SK-N-SH (cell line): ENCODE data around the gene CTTNBP2NL. TPM values are rescaled to one million over a fixed set of nuclear protein-coding genes. Genes with fewer than 3 reads are reported as not detected.
"Not testable (repeated sequence)": the region's sequence is repeated elsewhere in the genome, so short reads cannot be mapped to it uniquely, and the experiment has no call there.

Source experiments
- CTCF ChIA-PET: fragments of 300-600, 350-600 bp; formaldehyde crosslinking; extraction: SDS; loops from one replicate; lab custom pipeline; 2021; lab: Yijun Ruan, JAX
- POLR2A ChIA-PET: fragments of 350-600 bp; sonication (Branson Sonifier 250); formaldehyde crosslinking; extraction: SDS; loops from one replicate; lab custom pipeline; 2020; ENCODE audit warnings: antibody characterized with exemption, inconsistent platforms; lab: Yijun Ruan, JAX
- DNase-seq: peaks from one replicate; pipeline ENCODE4 v3.0.0; 2012
- H2AFZ ChIP-seq: fragments of 200-600 bp; sonication (generic); 2 replicates; pipeline ENCODE4 v1.8.1; 2016; ENCODE audit warnings: antibody characterized with exemption, mild to moderate bottlenecking, low read depth
- H3F3A ChIP-seq: fragments of 200-600 bp; sonication (generic); replicated peaks from 2 replicates; pipeline ENCODE3; 2016; ENCODE audit warnings: antibody characterized with exemption, mild to moderate bottlenecking; ENCODE audit not compliant: insufficient read depth
- H3K27ac ChIP-seq, 2 experiments: fragments of 200-500 bp in 1 of 2; fragments of 200-600 bp in 1 of 2; sonication (Bioruptor generic) in 1 of 2; sonication (generic), shearing (Covaris generic) in 1 of 2; 2 replicates each; pipeline versions ENCODE4 v1.5.1 to v1.6.1; 2014 to 2016; ENCODE audit warnings: low read depth in 2 of 2, inconsistent platforms in 1 of 2, low read length in 1 of 2, mild to moderate bottlenecking in 1 of 2, mixed read lengths in 1 of 2
- H3K27me3 ChIP-seq: fragments of 200-600 bp; sonication (generic), shearing (Covaris generic); 2 replicates; pipeline ENCODE4 v1.6.1; 2016; ENCODE audit warnings: mixed run types; ENCODE audit not compliant: insufficient read depth
- H3K36me3 ChIP-seq, 2 experiments: fragments of 200-500 bp in 1 of 2; fragments of 200-600 bp in 1 of 2; sonication (Bioruptor generic) in 1 of 2; sonication (generic) in 1 of 2; replicated peaks in 1 of 2; 2 replicates each; pipeline versions ENCODE3 to v1.5.1; 2014 to 2016; ENCODE audit warnings: low read length in 1 of 2, mild to moderate bottlenecking in 1 of 2; ENCODE audit not compliant: insufficient read depth in 2 of 2, control insufficient read depth in 1 of 2
- H3K4me1 ChIP-seq, 2 experiments: fragments of 200-500 bp in 1 of 2; fragments of 200-600 bp in 1 of 2; sonication (Bioruptor generic) in 1 of 2; sonication (generic), shearing (Covaris generic) in 1 of 2; 2 replicates each; pipeline versions ENCODE4 v1.5.1 to v1.6.1; 2014 to 2016; ENCODE audit warnings: low read depth in 1 of 2, low read length in 1 of 2, mixed run types in 1 of 2; ENCODE audit not compliant: insufficient read depth in 2 of 2, control insufficient read depth in 1 of 2
- H3K4me2 ChIP-seq: fragments of 200-600 bp; sonication (generic), shearing (Covaris generic); 2 replicates; pipeline ENCODE4 v1.6.1; 2017; ENCODE audit warnings: mixed run types
- H3K4me3 ChIP-seq, 2 experiments: fragments of 200-500 bp in 1 of 2; fragments of 200-600 bp in 1 of 2; sonication (Bioruptor generic) in 1 of 2; sonication (generic), shearing (Covaris generic) in 1 of 2; 2 replicates each; pipeline versions ENCODE4 v1.5.1 to v1.8.1; 2014 to 2016; ENCODE audit warnings: low read depth in 2 of 2, inconsistent platforms in 1 of 2, low read length in 1 of 2, mild to moderate bottlenecking in 1 of 2, mixed read lengths in 1 of 2, moderate library complexity in 1 of 2
- H3K79me2 ChIP-seq: fragments of 200-600 bp; sonication (generic); 2 replicates; pipeline ENCODE4 v1.8.1; 2017; ENCODE audit warnings: mild to moderate bottlenecking; ENCODE audit not compliant: insufficient read depth
- H3K9ac ChIP-seq: fragments of 200-600 bp; sonication (generic); 2 replicates; pipeline ENCODE4 v1.6.1; 2017; ENCODE audit warnings: mixed run types
- H3K9me2 ChIP-seq: fragments of 200-600 bp; sonication (generic); 2 replicates; pipeline ENCODE4 v1.6.1; 2017; ENCODE audit warnings: mixed run types
- H3K9me3 ChIP-seq: fragments of 200-600 bp; sonication (generic); 2 replicates; pipeline ENCODE4 v1.6.1; 2017; ENCODE audit warnings: mixed run types, mild to moderate bottlenecking, moderate library complexity
- H4K20me1 ChIP-seq: fragments of 200-600 bp; sonication (generic); 2 replicates; pipeline ENCODE4 v1.6.1; 2017; ENCODE audit warnings: mild to moderate bottlenecking, mixed run types; ENCODE audit not compliant: insufficient read depth
- CHD2 ChIP-seq: fragments of 150-350 bp; IDR thresholded peaks from 2 replicates; pipeline ENCODE4 v1.6.1; 2018; ENCODE audit warnings: low read length; ENCODE audit not compliant: partially characterized antibody
- CTCF ChIP-seq: fragments of 200-600 bp; sonication (generic); IDR thresholded peaks from 2 replicates; pipeline ENCODE4 v1.6.1; 2017; ENCODE audit warnings: antibody characterized with exemption, mild to moderate bottlenecking, moderate library complexity
- ELF1 ChIP-seq: IDR thresholded peaks from 2 replicates; pipeline ENCODE4 v1.4.0; 2012
- EP300 ChIP-seq, 2 experiments: IDR thresholded peaks; 2 replicates each; pipeline versions ENCODE4 v1.4.0 to v1.6.1; 2012; ENCODE audit warnings: borderline replicate concordance in 1 of 2, low read depth in 1 of 2, low read length in 1 of 2
- FOXJ3 ChIP-seq: sonication (generic); formaldehyde crosslinking; IDR thresholded peaks from 2 replicates; pipeline ENCODE4 v1.5.1; 2020; ENCODE audit warnings: mild to moderate bottlenecking, missing genetic modification reagents
- FOXM1 ChIP-seq: IDR thresholded peaks from 2 replicates; pipeline ENCODE4 v1.4.0; 2012; ENCODE audit warnings: low read depth, mild to moderate bottlenecking
- GABPA ChIP-seq: IDR thresholded peaks from 2 replicates; pipeline ENCODE4 v1.4.0; 2012; ENCODE audit warnings: low read depth, mild to moderate bottlenecking
- GATA2 ChIP-seq: sonication (generic); formaldehyde crosslinking; IDR thresholded peaks from 2 replicates; pipeline ENCODE4 v1.5.0; 2020; ENCODE audit warnings: mild to moderate bottlenecking, missing genetic modification reagents
- MEF2A ChIP-seq: IDR thresholded peaks from 2 replicates; pipeline ENCODE4 v1.4.0; 2012; ENCODE audit warnings: low read depth, borderline replicate concordance
- MXI1 ChIP-seq: IDR thresholded peaks from 2 replicates; pipeline ENCODE4 v1.6.1; 2012; ENCODE audit warnings: mild to moderate bottlenecking, low read depth, low read length, improper control_type of control experiment
- POLR2AphosphoS5 ChIP-seq: IDR thresholded peaks from 2 replicates; pipeline ENCODE4 v1.6.1; 2012; ENCODE audit warnings: low read depth, low read length
- RCOR1 ChIP-seq: fragments of 150-350 bp; IDR thresholded peaks from 2 replicates; pipeline ENCODE4 v1.6.1; 2017; ENCODE audit warnings: antibody characterized with exemption, low read length
- RFX5 ChIP-seq: IDR thresholded peaks from 2 replicates; pipeline ENCODE4 v1.6.1; 2012; ENCODE audit warnings: mild to moderate bottlenecking, improper control_type of control experiment, low read length
- SIN3A ChIP-seq: IDR thresholded peaks from 2 replicates; pipeline ENCODE4 v1.6.1; 2012; ENCODE audit warnings: low read depth, mild to moderate bottlenecking, low read length, moderate library complexity, borderline replicate concordance
- SMC3 ChIP-seq: IDR thresholded peaks from 2 replicates; pipeline ENCODE4 v1.6.1; 2012; ENCODE audit warnings: low read depth, low read length, improper control_type of control experiment
- TCF12 ChIP-seq: IDR thresholded peaks from 2 replicates; pipeline ENCODE4 v1.4.0; 2012
- TEAD4 ChIP-seq: IDR thresholded peaks from 2 replicates; pipeline ENCODE4 v1.4.0; 2012; ENCODE audit warnings: mild to moderate bottlenecking, borderline replicate concordance; ENCODE audit not compliant: insufficient read depth
- YY1 ChIP-seq: IDR thresholded peaks from 2 replicates; pipeline ENCODE4 v1.4.0; 2012; ENCODE audit warnings: low read depth, mild to moderate bottlenecking
- WGBS: methylation state at CpG from one replicate; pipeline ENCODE4 v1.1.6; 2017; ENCODE audit warnings: low lambda C conversion rate; 5-methylcytosine and 5-hydroxymethylcytosine counted together
- polyA plus RNA-seq, 3 experiments: library from polyadenylated mRNA; depleted of rRNA; stranded (reverse); fragments of >200 nt; gene quantifications; 2 replicates each; pipeline ENCODE4 v1.2.3, GENCODE V29; 2012
- TF ChIP-seq, protein P1 (sequence below): IDR thresholded peaks from 2 replicates; pipeline ENCODE4 v1.4.0; 2012; ENCODE audit warnings: low read depth, borderline replicate concordance

CTTNBP2NL gene
- polyA plus RNA-seq, 1 of the 3 experiments (the other 2 are of a cell fraction) = 4.9 TPM

GRCh38 chr1:112477550-112477949, 81.5 kb downstream of the CTTNBP2NL start:
- CTCF ChIA-PET = interaction anchor here (1.0 to 1.3 kb wide), 2 partner anchors 86 to 87 kb away, joined by 3 read pairs; no protein-coding TSS in a partner anchor
- no peak overlapping the region for H3K4me3 ChIP-seq
- H3K4me2 ChIP-seq = no peak overlapping the region
- H3K9me3 ChIP-seq = peaks cover 15% of the 10 kb centered on the region
- POLR2A ChIA-PET = no interaction called here
- peaks cover 12% of the 10 kb centered on the region for H3F3A ChIP-seq
- no peaks in the 10 kb centered on the region for H3K79me2 ChIP-seq
- H2AFZ ChIP-seq = no peak overlapping the region
- H3K9ac ChIP-seq = no peak overlapping the region
- H4K20me1 ChIP-seq = no peaks in the 10 kb centered on the region
- no peaks in the 10 kb centered on the region for H3K4me1 ChIP-seq
- H3K27me3 ChIP-seq = no peaks in the 10 kb centered on the region
- TF ChIP-seq RFX5 (no peak), MXI1 (no peak), CTCF (no peak), YY1 (no peak), GATA2 (CRISPR knock-in tag) (no peak), FOXM1 (no peak), TCF12 (no peak), SMC3 (no peak), RCOR1 (no peak), GABPA (no peak)
- no peaks in the 10 kb centered on the region for H3K9me2 ChIP-seq
- DNase-seq = no peak
- no peak overlapping the region for H3K27ac ChIP-seq
- H3K36me3 ChIP-seq = peaks cover 0 to 2% of the 10 kb centered on the region in 2 experiments

DNA sequence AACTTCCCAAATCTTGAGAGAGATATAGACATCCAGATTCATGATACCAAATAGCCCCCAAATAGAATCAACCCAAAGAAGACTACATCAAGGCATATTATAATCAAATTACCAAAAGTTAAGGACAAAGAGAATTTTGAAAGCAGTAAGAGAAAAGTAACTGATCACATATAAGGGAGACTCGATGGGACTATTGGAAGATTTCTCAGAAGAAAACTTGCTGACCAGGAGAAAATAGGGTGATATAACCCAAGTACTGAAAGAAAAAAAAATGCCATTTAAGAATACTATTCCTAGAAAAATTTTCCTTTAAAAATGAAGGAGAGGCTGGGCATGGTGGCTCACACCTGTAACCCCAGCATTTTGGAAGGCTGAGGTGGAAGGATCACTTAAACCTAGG, 82.3 kb downstream of the CTTNBP2NL start:
- H3K4me3 ChIP-seq = no peak overlapping the region
- no peak overlapping the region for H2AFZ ChIP-seq
- no peak overlapping the region for H3K9ac ChIP-seq
- H3K4me1 ChIP-seq = no peaks in the 10 kb centered on the region
- no peak for DNase-seq
- H3K36me3 ChIP-seq = peaks cover 0 to 2% of the 10 kb centered on the region in 2 experiments
- H3K9me2 ChIP-seq = no peaks in the 10 kb centered on the region
- H4K20me1 ChIP-seq = no peaks in the 10 kb centered on the region
- 36% methylated on average over 1 of the region's 1 CpG for WGBS
- no peaks in the 10 kb centered on the region for H3K27me3 ChIP-seq
- H3K27ac ChIP-seq = no peak overlapping the region
- CTCF ChIA-PET = interaction anchor here (1.0 to 1.3 kb wide), 2 partner anchors 12 to 87 kb away, joined by 3 read pairs; no protein-coding TSS in a partner anchor
- POLR2A ChIA-PET = no interaction called here
- H3K4me2 ChIP-seq = no peak overlapping the region
- H3K9me3 ChIP-seq = peaks cover 15% of the 10 kb centered on the region
- TF ChIP-seq TCF12 (no peak), FOXJ3 (CRISPR knock-in tag) (no peak), TEAD4 (no peak), CHD2 (no peak), MEF2A (no peak), YY1 (no peak), EP300 (IDR thresholded peaks at IDR 0.05; ENCODE audit: borderline replicate concordance in 1 of 2, low read depth in 1 of 2, low read length in 1 of 2) (no peak), RFX5 (no peak), SIN3A (no peak), FOXM1 (no peak), CTCF (no peak), ELF1 (no peak), POLR2AphosphoS5 (no peak)
- TF ChIP-seq, protein P1, sequence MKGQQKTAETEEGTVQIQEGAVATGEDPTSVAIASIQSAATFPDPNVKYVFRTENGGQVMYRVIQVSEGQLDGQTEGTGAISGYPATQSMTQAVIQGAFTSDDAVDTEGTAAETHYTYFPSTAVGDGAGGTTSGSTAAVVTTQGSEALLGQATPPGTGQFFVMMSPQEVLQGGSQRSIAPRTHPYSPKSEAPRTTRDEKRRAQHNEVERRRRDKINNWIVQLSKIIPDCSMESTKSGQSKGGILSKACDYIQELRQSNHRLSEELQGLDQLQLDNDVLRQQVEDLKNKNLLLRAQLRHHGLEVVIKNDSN = no peak
- TF ChIP-seq, all 33 proteins: peak for 0
- Histone ChIP-seq H3K79me2 (no peaks in the 10 kb centered on the region), H3F3A (peaks cover 12% of the 10 kb centered on the region)

DNA sequence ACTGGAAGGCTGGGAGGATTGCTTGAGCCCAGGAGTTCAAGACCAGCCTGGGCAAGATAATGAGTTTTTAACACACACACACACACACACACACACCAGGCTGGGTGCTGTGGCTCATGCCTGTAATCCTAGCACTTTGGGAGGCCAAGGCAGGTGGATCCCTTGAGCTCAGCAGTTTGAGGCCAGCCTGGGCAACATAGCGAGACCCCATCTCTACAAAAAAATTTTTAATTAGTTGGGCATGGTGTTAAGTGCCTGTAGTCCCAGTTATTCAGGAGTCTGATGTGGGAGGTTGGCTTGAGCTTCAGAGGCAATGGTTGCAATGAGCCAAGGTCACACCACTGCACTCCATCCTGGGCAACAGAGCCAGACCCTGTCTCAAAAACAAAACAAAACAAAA, 90.0 kb downstream of the CTTNBP2NL start:
- H3K9ac ChIP-seq, H3K79me2 ChIP-seq, H3K4me3 ChIP-seq, H3K4me2 ChIP-seq, H3K27me3 ChIP-seq, H3K4me1 ChIP-seq, H4K20me1 ChIP-seq, H3K9me2 ChIP-seq, POLR2A ChIA-PET, H3K27ac ChIP-seq, H2AFZ ChIP-seq, DNase-seq, H3K36me3 ChIP-seq, H3K9me3 ChIP-seq, H3F3A ChIP-seq: not testable (repeated sequence)
- WGBS = 73% methylated on average over 1 of the region's 1 CpG
- CTCF ChIA-PET = interaction anchor here (1.0 to 2.3 kb wide), 2 partner anchors 16 to 21 kb away, joined by 3 to 7 read pairs; no protein-coding TSS in a partner anchor
